Measurements from ENCODE around the gene RPS6KA2.

Gene RPS6KA2

DNA sequence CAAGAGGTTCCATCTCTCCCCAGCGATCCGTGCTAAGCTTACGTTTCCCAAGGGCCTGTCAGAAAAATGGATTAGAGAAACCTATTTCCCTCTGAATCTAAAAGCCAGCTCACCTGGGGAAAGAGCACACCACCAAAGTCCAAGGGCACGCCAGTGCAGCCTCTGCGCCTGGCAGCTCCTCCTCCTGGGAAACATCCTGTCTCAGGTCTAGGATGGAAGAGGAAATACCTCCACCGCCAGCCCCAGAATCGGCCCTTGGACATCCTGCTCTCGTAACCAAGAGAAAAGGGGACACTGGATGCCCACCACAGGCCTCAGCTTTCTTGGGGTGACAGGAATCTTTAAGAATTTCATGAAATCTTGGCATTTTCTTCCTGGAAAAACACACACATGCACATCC lies 59.2 kb downstream of the RPS6KA2 start:
- no peak for DNase-seq

DNA sequence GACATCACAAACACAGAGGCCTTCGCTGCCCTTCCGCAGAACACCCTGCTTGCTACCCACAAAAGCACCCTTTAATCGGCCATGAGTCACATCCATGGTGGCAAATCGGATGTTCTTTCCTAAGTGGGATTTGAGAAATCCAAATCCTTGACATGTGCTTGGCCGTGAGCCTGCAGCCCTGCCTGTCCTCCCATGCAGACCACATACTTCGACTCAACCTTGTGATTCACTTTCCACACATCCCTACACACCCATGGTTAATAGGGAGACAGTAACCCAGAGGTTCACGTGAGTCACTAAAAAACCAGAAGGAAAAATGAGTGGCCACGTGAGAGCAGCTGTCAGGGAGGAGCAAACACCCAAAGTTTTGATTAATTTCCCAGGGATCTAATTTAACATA lies 59.9 kb downstream of the RPS6KA2 start:
- DNase-seq, result no peak

DNA sequence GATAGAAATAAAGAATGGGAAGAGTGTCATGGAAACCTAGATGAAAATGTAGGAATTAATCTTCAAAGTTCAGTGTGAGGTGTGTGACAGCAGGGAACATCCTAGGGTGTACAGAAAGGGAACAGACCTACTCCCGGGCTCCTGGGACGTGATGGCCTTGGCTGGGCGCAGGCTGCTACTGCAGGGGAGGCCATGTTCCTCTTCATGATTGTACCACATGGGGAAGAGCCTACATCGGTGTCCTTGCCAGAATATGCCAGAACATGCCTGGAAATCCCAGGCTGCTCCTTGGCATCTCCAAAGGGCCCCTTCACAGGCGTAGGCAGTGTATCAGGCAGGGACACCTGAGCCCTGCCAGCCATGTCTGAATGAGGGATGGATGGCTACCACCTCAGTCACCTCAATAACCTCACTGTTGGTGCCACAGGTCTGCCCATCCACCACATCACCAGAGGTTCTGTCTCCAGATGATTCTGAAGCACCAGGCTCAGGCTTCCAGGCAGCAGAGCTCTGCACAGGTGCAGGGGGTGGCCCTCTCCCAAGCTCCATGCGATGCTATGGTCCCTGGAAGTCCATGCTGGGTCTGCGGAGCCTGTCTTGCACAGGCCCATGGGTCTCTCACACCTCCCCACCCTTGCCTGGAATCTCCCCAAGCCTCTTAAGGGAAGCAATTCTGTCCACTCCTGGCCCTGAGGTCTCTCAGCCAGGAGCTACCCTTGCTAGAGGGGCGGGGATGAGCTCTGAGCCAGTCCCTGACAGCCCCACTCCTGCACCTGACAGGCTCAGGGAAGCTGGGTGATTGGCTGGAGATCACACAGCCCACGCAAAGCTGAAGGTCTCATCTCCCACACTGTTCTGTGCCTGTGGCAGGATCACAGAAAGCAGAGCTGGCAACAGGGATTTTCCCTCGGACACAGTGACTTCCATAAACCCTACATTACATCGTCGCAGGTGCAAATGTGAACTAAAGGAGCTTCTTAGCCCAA lies 60.7 kb downstream of the RPS6KA2 start:
- DNase-seq, result no peak

DNA sequence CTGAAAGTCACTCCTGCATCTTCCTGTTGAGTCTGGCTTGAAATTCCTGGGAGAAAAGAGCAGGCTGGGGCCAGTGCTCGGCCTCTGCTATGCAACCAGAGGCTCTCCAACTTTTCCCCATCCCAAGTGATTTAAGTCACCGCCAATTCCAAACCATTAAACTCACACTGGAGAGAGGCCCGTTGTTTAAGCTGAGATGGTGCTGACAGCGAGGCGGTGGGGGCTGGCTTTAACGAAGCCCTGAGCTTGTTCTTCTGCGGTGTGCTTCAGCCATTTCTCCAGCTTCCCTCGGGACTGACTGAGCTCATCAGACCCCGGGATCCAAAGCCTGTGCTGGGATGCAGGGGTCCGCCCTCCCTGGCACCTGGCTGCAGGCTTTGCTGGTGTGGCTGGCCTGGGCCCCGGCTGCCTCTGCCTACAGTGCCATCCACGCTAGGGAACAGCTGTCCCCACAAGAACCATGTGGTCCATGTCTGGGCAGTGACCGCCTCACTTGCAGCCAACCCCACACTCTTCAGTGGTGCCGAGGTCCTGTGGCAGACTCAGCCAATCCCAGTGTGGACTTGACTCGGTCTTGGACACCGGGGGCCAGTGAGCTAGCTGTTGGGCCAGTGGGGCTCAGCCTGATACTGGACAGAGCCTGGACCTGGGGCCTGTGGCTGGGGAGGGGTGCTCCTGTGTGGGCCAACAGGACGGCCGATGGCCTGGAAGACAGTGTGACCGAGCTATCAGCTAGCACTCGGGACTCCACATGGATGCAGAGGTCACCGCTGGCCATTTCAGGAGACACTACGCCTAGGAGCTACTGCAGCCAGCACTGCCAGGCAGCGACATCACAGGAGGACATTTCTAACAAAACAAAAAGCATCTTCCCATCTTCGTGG lies 61.7 kb downstream of the RPS6KA2 start:
- DNase-seq, result no peak

DNA sequence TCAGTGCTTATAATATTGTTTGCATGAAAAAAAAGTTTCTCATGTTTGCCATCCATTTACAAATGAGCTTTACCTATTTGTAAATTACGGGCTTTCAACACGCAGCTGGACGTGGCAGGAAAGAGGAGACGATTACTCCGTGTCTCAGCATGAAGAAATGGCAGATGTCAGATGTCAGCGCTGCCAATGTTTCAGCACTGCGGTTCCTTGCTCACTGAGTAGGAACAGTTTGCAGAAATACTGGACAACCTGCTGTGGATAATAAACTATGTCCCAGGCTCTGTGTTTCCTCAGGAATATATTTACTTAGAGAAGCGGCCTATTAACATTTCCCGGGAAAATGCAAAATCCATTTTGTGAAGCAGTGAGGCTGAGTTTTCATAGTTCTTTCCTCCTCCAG lies 63.2 kb downstream of the RPS6KA2 start:
- peak; percentile 71 for DNase-seq

DNA sequence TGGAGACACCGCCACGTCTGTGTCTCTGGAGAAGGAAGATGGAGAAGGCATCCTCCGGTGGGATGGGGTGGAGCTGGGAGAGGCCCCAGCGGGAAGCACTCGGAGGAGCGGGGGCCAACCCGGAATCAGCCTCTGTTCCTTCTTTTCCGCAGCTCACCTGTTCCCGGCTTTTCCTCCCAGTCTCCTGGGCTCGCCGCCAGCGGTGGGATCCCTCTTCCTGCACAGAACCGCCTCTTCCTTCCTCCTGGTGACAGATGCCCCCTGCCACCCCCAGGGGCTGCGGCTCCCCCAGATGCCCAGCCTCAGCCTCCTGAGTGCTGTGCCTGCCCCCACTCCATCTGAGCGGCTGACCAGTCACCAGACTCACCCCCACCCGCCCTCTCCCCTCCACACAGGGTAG lies 63.9 kb downstream of the RPS6KA2 start:
- DNase-seq, result no peak

DNA sequence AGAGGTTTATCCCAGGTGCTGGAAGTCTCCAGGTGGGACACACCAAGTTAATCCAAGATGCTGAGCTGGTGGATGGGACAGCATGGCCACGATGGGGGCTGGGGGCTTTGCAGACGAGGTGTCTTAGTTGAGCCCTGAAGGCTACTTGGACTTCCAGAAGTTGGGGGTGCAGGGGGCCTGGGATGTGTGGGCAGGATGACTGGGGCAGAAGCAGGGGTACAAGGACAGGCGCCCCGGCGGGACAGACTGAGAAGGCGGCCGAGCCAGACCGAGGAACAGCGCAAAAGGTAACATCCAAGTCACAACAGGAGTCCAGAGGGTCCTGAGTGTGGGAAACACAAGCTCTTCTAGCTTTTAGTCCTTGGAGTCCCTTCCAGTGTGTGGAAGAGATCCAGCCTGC lies 64.3 kb downstream of the RPS6KA2 start:
- DNase-seq, result no peak

DNA sequence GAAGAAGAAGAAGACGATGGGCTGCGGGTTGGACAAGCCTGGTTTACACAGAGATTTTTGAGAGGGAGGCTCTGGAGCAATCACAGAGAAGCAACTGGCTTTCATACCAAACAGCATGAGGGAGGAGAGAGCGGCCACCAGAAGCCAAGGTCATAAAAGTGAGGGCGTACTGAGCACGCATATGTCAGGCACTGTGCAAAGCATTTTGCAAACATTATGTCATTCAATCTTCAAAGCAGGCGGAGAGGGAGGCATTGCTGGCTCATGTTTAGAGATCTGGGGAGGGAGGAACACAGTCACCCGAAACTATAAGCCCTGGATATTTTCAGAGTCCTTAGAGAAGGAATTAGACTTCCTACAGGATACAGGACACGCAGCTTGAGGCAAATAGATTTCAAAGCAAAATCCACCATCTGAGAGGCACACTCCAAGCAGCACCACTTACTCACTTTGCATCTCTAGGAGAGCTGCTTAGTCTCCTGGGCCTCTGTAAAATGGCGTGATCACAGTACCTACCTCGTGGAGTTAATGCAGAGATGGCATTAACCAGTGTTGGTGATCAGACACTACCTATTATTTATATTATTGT lies 65.2 kb downstream of the RPS6KA2 start:
- no peak for DNase-seq

DNA sequence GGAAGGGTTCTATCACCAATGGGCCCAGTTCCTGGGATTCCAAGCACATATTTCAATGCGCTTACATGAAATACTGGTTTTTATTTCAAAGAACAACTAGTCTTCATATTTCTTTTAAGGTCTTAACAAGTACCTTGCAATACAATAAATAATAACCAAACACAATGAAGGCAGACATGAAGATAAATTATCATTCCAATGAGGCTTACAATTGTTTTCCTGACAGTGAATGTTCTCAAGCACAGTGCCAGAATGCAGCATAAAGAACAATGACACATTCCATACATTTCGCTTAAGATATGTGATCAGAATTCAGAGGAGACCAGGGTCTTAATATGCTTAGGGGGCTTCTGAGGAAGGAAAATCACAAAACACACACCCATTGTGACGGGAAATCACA lies 66.8 kb downstream of the RPS6KA2 start:
- no peak for DNase-seq

DNA sequence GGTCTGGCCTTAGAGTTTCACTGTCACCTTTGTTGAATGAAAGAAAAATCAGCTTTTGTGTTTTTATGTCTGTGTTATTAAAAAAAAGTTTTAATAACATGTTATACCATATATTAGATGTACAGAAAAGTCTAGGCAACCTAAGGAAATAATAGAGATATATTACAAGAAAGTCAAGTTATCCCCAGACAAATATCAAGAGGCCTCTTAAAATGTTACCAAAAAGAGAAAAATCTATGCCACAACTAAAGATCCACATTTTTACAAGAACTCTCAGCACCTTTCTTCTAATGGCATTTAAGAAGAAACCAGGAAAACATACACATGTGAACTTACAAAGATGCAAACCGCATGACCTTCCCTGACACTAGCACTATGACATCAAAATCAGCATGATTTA lies 67.4 kb downstream of the RPS6KA2 start:
- no peak for DNase-seq

DNA sequence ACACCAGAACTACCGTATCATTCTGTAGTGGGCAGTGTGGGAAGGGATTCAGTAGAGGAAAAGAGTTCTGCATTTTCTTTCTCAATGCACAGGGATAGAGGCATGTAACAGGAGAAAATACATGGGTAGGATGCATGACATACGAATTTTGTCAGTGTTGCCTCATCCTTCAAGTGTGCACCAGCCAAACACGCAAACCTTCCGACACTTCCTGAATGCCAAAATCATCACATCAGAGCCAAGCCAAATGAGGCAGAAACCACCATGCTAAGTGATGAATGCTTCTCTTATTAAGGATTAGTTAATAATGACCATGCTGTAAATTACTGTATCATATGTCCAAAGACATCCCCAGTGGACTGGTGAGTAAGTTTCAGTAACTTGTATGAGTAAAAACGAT lies 67.8 kb downstream of the RPS6KA2 start:
- no peak for DNase-seq

DNA sequence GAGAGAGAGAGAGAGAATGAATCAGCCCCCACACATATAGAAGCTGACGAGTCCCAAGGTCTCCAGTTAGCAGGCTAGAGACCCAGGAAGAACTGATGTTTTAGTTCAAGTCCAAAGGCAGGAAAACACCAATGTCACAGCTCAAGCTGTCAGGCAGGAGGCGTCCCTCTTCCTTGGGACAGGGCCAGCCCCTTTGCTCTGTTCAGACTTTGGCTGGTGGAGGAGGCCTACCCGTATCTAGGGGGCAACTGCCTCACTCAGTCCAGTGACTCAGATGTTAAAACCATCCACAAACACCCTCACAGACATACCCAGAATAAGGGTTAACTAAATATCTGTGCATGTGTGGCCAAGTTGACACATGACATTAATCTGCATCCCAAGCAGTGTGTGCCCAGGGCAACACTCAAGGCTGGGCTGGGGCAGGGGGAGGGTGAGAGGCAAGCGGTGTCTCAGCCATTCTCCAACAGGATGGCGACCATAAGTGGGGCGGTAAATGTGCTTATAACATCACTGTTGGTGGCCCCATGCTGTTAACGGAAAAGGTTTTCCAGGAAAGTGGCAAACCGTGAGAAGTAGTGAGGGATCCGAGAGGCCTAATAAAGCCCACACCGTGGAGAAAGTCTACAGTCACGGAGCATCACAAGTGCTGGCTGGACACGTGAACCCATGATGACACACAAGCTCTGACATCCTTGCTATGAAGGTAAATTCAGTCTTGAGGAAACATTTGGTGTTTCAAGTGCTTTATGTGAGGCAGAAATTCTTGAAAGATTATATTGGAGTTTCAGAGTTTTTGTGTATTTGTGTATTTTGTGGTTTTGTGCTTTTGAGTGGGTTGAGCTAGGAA lies 68.7 kb downstream of the RPS6KA2 start:
- DNase-seq, result no peak

DNA sequence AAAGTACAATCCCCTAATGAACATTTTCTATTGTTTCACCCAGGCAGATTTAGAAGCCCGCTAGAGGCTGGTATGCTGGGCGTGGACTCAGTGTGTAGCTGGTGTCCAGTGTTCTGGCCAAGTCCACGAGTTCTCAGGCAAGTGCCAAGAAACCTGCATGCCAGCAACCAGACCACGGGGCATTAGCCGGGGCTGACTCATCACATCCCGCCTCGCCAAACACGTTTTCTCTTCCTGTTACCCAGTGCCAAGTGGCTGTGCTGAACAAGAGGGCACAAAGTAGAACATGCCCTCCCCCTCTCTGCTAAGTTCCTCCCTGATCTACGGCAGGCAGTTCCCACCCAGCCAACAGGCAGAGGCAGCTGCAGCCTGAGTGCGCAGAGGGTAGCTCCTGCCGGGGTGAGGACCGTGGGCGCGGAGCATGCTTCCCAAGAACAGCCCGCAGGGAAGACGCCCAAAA lies 70.2 kb downstream of the RPS6KA2 start:
- DNase-seq, result no peak

DNA sequence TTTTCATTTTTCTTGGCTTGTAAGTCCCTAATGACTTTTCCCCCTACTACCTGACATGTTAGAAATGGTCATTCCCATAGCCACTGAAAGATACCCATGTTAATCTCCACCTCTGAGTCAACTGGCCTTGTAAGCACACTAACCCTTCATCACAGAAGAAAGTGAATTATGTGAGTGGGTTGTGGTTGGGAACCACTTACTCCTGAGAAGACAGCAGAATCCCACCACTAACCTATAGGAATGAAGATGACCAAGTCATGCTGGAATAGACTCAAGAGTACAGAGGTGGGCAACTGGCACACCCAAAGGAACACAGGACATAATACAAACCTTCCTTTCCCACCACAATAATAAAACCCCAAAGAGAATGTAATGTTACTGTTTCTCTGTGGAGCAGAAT lies 70.7 kb downstream of the RPS6KA2 start:
- no peak for DNase-seq

DNA sequence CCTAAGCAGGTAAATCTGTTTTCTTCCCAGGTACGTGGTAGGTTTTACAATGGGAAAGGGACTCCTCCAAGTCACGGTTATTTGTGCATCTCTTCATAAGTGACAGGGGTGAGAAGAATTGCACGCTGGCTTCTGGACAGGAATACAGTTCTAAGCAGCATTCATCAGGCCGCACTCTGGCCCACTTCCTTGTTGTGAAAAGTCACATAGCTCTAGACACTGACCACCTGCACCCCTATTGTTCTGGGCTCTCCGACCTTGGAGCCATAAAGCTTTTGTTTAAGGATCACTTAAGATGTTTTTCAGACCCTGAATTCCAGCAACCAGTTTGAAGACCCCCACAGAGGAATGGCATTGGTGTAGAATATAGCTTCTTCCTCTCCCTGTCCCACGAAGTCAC lies 72.0 kb downstream of the RPS6KA2 start:
- DNase-seq, result no peak

DNA sequence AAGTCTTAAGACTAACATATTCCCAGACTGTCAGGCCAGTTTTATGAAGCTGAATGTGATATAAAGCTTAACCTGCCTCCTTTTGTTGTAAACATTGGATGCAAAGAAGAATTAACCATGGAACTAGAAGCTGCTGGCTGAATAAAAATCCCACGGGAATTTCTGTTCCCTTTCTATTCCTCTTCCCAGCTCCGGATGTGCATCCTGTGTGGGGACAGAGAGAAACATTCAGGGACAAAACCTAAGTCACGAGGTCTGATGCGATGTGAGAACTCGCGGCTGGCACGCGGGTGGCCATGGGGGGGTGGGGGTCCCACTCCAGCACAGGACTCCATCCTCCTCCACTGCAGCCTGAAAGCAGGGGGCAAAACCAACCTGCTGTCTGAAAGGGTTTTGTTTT lies 72.7 kb downstream of the RPS6KA2 start:
- DNase-seq, result no peak

DNA sequence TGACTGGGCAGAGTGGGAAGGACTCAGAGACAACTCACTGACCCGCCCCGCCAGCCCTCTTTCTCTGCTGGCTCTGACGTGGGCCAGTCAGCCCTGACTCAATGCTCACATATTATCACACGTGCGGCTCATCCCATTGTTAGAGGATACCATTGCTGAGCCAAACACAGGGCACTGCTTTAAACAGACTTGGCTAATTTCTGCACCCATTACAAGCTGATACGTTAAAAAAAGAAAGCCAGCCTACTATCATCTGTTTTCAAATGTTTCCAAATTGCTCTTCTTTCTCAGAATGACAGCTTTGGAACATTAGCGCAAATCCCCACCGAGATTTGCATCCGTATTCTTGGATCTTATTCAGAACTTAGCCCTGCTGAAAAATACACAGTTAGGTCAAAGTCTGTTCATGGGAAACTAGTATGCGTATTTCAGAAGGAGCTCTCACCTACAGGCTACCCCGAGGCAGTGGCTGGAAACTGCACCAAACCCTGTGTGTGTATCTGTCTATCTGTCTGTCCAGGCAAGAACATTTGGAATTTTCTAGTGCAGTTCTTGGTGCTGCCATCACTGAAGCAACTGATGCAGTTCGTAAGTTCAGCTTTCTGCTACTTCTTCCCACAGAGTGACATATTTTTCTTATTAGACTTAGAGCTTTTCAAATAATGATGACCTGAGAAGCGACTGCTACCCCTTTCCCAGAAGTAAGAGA lies 73.3 kb downstream of the RPS6KA2 start:
- DNase-seq, result no peak

DNA sequence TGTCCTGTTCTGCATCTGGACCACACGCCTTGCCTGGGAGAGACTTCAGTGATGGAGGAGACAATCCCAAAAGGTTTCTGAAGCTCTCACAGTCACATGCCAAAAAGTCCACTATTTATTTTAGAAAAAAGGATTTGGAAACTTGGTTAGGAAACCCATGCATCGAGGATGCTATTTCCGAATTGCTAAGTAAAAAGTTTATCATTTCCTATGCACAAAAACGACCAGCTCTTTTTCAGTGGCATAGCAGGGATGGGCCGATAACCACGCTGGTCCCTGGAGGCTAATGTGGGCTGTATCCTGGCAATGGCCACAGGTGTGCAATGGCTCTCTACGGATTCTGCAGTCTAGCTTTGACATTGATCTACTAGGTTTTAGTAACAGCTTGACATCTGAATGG lies 74.5 kb downstream of the RPS6KA2 start:
- no peak for DNase-seq

DNA sequence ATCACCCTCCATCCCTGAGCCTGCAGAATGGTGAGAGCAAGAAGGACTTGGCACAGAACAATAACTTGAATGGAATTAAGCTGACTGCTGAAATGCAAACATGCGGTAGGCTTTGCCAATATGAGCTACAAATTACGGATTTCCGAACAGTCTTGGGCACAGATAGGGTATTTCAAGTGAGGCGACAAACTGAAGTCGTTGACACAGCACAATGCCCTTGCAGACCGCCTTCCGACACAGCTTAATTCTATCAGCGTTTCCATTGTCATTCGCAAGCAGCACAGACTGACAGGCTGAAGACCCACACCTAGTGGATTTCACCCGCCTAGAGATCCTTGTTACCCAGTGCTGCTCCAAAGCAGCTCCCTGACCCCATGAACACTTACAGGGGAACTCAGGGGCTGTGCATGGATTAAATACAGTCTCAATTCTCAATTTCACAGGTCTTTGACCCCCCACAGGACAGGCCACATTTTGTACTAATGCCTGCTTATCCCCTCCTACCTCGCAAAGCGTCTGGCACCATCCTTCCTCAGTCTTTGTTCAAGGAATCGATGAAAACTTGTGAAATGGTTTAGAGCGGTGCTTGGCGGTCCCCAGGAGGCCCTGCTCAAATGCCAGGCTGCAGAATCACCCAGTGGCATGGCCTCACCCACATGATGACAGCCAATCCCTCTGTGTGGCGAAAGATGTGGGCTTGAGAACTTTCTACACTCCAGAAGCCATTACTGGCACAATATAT lies 75.1 kb downstream of the RPS6KA2 start:
- no peak for DNase-seq

DNA sequence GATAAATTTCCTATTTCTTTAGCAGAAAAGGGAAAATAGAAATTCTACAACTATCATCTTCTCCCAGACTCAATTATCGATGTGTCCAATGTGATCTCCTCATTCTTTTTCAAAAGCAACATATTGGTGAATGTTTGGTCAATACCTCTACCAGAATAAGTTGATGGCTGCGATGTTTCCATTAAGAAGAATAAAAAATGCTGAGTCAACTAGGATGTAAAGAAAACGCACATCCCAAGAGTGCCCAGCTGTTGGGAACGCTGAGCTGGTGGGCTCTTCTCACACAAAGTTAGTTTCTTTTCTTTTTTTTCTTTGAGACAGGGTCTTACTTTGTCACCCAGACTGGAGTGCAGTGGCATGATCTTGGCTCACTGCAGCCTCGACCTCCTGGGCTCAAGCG lies 80.4 kb downstream of the RPS6KA2 start:
- no peak for DNase-seq

Measured in NCI-H526 treated with DMSO at 0.1 percent for 48 hours (cell line).